Measurements from ENCODE around the gene FTH1.
"Not testable (repeated sequence)": the region's sequence is repeated elsewhere in the genome, so short reads cannot be mapped to it uniquely, and the experiment has no call there.

Gene FTH1

DNA sequence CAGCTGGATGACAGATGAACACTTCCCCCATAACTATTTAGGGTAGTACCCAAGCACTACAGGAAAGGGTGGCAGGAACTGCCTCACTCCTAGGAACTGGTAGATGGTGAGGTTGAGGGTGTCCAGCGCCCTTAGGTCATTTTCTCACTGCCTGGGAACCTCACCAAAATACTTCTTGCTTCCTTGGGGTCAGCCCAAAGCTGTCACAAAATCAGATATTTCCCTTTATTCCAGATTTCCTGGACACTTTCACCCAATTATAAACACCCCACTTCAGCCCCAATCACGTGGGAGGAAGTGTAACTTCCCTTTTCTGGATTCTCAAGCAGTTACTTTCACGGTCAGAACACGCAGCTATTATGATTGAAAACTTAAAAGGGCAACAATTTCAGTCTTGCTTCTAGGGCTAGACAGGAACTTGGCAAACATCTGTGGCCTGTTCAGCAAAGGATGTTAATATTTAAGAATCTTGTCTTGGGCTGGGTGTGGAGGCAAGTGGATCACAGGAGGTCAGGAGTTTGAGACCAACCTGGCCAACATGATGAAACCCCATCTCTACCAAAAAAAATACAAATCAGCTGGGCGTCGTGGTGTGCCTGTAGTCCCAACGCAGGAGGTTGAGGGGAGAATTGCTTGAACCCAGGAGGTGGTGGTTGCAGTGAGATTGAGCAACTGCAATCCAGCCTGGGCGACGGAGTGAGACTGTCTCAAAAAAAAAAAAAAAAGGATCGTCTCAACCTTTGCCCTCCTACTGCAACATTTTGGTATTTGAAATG lies 4.0 kb downstream of the FTH1 start:
- DNase-seq = peak; percentile 52 to 73

DNA sequence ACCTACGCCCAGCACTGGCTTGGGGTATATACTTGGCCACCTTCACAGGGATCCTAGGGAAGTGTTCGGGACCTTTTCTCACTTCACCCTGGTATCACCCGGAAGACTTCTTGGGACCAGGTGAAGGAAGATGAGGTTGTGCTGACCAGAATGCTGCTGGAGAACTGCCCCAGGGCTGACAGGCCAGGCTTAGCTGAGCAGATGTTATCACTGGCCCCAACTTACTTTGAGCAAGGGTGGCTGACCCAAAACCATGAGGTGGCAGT lies 4.5 kb downstream of the FTH1 start:
- DNase-seq = no peak

DNA sequence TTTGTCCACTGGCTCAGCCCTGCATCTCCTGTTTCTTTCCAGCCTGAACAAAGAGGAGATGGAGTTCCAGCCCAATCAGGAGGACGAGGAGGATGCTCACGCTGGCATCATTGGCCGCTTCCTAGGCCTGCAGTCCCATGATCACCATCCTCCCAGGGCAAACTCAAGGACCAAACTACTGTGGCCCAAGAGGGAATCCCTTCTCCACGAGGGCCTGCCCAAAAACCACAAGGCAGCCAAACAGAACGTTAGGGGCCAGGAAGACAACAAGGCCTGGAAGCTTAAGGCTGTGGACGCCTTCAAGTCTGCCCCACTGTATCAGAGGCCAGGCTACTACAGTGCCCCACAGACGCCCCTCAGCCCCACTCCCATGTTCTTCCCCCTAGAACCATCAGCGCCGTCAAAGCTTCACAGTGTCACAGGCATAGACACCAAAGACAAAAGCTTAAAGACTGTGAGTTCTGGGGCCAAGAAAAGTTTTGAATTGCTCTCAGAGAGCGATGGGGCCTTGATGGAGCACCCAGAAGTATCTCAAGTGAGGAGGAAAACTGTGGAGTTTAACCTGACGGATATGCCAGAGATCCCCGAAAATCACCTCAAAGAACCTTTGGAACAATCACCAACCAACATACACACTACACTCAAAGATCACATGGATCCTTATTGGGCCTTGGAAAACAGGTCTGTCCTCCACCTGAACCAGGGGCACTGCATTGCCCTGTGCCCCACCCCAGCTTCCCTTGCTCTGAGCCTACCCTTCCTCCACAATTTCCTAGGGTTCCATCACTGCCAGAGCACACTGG lies 5.0 kb downstream of the FTH1 start:
- peak; percentile 26 to 30 for DNase-seq

DNA sequence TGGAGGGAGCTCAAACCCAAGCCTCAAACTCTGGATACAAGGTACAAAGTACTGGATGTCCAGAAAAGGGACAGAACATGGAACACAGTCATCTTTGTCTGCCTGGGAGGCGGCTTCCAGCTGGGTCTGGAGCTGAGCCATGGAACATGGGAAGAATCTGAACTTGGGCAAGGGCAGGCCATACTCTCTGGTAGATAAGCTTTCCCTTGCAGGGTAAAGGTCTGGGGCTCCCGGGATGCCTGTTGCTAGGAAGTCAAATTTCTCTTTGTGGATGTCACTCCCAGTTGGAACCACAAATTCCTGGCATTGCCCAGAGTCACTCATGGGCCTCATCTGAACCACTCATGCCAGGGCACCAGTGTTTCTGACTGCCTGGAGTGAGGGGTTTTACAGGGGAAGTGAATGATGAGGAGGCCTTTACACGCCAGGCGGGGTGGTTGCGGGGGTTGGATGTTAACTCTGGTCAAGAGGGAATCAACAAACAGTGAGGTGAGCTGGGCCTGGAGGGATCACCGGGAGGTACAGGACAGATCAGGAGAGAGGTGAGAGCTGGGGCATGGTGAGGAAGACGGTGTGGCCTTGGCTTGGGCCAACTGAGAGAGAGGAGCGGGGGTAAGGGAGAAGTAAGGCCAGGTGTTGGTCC lies 5.7 kb downstream of the FTH1 start:
- DNase-seq = no peak

DNA sequence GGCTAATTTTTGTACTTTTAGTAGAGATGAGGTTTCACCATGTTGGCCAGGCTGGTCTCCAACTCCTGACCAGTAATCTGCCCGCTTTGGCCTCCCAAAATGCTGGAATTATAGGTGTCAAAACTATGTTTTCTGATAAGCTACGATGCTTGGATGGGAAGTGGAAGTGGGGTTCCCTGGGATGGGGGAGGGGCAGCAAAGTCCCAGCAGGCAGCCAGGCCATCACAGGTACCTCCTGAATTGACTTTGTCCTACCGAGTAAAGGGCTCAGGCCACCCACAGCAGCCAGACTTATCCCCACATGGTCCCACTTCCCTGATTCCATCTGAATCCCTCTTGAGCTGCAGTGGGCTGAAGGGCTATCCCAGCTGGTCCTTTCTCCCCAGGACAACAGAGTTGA lies 6.9 kb downstream of the FTH1 start:
- DNase-seq = no peak

DNA sequence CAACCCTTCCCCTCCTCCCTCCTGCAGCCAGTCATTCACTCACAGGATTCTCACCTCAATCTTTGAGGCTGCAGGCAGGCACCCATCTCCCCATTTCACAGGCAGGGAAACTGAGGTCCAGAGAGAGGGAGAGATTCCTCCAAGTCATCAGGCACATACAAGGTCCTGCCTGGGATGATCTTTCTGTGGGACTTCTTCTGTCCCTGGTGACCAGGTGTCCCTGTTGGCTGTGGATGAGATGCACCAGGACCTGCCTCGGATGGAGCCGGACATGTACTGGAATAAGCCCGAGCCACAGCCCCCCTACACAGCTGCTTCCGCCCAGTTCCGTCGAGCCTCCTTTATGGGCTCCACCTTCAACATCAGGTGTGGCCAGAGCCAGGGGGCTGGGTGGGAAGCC lies 7.8 kb downstream of the FTH1 start:
- no peak for DNase-seq

DNA sequence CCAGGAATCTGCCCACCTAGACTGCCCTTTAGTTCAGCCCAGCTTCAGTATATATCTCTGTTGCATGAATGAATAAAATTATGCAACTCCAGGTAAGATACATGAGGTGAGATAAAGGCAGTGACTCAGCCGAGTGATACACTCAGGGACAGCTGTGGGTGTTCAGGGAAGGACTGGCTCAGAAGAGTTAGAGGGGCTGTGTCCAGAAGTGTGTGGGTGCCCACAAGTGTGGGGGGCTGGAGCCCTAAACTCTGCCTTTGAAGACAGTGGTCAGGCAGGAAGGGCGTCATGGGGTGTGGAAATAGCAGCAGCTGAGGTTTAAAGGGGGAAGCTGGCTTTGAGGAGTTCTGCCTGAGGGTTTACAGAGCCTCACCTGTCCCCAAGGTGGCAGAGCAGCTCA lies 8.3 kb downstream of the FTH1 start:
- DNase-seq = no peak

DNA sequence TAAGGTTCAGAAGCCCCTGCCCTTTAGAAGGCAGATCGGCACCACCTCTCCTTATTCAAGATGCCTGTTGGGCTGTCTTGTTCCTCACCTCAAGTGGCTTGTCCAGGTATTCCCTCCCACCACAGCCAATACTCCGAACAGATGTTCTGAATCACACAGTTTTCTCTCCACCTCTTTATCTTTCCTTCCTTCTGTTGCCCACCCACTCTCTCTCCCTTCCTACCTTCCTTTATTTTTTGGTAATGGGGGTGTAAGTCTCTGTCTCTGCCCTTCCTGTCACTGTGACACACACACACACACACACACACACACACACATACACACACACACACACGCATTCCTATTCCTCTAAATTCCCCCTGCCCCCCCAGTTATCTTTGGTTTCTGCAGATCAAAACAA lies 8.8 kb downstream of the FTH1 start:
- DNase-seq = no peak

DNA sequence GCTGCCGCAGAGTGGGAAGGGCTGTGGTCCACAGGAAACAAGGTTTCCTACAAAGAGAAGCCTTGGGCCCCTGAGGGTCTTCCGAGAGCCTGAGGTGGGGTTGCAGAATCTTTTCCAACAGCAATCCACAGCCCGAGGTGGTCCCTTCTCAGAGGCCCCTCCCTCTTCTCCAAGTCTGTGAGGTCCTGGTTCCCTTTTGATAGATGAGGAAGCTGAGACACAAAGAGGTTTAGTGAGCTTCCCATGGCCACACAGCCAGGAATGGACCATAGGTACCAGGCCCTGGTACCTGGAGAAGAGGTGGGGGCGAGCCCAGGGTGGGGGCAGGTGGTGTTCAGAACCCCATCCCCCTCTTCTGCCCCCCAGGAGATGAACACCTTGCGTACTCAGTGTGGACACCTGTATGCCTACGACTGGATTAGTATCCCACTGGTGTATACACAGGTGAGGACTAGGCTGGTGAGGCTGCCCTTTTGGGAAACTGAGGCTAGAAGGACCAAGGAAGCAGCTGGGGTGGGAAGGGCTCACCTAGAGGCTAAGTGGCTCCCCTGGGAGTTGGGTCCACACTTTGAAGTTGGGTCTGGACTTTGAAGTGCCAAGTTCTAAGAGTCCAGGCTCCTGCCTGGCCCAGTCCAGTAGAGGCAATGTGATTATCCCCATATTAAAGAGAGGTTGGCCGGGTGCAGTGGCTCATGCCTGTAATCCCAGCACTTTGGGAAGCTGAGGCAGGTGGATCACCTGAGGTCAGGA lies 10.2 kb downstream of the FTH1 start:
- no peak for DNase-seq

DNA sequence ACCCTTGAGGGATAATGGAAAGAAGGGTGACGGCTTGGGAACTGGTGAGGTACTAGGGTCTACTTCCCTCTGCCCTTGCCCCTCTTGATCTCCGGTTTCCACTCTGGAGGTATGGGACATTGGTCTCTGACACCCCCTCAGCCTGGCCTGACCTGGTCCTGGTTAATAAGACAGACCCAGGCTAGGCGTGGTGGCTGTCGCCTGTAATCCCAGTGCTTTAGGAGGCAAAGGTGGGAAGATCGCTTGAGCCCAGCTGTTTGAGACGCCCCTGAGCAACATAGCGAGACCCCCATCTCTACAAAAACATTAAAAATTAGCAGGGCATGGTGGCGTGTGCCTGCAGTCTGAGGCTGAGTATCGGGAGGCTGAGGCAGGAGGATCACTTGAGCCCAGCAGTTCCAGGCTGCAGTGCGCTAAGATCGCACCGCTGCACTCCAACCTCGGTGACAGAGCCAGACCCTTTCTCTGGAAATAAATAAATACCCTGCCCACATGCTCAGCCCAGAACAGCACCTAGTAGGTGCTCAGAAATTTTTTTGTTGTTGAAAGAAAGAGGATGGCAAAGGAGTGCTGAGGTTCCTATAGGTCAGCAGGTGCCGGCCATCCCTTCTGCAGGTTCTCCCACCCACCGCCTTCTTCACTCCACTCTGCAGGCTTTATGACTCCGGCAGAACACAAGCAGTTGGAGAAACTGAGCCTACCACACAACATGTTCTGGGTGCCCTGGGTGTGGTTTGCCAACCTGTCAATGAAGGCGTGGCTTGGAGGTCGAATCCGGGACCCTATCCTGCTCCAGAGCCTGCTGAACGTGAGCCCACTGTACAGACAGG lies 11.0 kb downstream of the FTH1 start:
- no peak for DNase-seq

DNA sequence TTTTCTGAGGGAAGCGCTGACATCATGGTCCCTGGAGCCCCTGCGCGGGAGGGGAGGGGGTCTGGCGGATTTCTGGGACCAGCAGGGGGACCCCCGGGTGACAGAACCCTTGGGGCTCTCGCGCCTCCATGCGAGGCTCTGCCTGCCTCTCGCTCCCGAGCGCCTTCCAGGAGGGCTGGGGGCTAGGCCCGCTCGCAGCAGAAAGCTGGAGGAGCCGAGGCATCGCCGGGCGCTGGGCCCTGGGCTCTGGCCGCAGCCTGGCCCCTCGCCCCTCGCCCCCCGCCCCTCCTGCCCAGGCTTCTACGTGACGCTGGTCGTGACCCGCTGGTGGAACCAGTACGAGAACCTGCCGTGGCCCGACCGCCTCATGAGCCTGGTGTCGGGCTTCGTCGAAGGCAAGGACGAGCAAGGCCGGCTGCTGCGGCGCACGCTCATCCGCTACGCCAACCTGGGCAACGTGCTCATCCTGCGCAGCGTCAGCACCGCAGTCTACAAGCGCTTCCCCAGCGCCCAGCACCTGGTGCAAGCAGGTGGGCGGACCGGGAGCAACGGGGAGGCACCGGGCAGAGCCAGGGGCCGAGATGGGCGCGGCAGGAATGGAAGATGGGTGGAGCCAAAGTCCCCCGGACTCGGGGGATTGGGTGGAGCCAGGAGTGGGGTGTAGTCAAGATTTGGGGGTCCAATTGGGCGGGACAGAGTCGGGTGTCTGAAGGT lies 11.9 kb downstream of the FTH1 start:
- DNase-seq = peak; percentile 25 to 32

DNA sequence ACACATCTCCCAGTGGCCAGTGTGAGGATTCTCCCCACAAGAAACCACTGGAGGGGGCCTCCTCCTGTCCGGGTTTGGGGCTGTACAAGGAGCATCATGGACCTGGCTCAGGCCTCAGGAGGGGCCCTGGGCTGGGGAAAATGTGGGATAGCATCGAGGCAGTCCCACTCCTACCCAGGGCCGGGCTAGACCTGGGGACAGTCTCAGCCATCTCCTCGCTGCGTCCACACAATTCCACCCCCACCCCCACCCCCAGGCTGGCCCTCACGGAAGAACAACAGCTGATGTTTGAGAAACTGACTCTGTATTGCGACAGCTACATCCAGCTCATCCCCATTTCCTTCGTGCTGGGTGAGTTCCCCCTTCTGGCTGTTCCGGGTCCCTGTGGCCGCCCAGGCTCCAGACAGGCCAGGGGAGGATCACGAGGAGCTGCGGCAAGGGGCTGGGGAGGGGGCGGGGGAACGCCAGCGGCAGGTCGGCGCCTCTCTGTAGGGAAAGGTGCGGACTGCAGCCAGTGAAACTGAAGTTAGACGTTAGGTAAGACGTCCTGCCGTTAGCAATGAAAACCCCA lies 12.5 kb downstream of the FTH1 start:
- DNase-seq = peak in 1 of 2 donors; percentile 69

DNA sequence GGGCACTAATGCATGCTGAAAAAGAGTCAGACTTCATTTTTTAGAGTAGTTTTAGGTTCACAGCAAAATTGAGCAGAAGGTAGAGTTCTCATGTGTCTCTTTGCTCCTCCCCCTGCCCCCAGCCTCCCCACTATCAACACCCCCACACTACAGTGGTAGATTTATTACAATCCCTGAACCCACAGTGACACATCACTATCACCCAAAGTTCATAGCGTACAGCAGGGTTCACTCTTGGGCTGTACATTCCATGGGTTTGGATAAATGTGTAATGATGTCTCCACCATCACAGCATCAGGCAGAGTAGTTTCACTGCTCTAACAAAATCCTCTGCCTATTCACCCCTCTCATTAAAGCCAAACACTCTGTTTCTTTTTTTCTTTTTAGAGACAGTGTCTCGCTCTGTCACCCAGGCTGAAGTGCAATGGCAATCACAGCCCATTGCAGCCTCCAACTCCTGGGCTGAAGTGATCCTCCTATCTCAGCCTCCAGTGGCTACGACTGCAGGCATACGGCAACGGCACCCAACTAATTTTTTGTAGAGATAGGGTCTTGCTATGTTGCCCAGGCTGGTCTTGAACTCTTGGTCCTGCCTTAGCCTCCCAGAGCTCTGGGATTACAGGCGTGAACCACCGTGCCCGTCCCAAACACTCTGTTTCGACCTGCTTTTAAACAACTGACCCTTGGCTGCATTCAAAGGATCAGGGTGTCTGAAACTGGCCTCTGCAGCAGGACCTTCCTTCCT lies 13.2 kb downstream of the FTH1 start:
- no peak for DNase-seq

DNA sequence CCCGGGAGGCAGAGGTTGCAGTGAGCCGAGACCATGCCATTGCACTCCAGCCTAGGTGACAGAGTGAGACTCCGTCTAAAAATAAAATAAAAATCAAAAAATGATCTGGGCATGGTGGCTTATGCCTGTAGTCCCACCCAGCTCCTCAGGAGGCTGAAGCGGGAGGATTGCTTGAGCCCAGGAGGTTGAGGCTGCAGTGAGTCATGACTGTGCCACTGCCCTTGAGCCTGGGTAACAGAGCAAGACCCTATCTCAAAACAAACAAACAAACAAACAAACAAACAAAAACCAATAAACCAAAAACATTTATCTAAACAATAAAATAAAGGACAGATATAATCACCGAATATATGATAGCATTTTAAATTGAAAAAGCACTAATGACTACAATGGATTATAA lies 13.8 kb downstream of the FTH1 start:
- DNase-seq = not testable (repeated sequence)

DNA sequence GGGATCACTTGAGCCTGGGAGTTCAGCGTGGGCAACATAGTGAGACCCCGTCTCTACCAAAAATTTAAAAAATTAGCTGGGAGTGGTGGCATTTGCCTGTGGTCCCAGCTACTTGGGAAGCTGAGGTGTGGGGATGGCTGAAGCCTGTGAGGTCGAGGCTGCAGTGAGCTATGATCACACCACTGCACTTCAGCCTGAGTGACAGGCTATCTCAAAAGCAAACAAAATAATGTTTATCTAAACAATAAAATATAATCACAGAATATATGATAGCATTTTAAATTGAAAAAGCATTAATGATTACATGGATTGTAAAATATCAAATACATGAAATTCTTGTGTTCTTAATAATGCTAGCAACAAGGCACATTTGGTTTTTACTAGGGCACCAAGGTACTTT lies 14.6 kb downstream of the FTH1 start:
- no peak for DNase-seq

DNA sequence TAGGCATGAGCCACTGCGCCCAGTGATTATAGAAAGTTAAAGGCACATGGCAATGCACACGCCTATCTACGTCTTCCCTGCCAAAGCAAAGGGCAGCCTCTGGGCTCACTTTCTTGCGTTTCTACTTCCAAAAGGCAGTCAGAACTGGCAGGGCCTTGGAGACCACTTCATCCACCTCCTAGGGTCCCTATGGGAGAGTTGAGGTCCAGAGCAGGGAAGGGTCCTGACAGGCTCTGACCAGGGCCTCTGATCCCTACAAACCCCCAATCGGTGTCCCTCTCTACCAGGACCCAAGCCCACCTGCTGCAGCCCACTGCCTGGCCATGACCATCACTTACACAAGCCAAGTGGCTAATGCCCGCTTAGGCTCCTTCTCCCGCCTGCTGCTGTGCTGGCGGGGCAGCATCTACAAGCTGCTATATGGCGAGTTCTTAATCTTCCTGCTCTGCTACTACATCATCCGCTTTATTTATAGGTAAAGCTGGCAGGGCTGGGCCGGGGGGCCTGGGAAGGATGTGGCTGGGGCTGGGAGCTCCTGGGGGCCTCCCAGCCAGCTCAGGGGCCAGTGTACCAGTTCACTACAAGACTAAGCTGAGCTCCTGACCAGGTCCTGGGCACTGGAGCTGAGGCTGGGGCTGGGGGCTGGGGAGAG lies 15.8 kb downstream of the FTH1 start:
- no peak for DNase-seq

DNA sequence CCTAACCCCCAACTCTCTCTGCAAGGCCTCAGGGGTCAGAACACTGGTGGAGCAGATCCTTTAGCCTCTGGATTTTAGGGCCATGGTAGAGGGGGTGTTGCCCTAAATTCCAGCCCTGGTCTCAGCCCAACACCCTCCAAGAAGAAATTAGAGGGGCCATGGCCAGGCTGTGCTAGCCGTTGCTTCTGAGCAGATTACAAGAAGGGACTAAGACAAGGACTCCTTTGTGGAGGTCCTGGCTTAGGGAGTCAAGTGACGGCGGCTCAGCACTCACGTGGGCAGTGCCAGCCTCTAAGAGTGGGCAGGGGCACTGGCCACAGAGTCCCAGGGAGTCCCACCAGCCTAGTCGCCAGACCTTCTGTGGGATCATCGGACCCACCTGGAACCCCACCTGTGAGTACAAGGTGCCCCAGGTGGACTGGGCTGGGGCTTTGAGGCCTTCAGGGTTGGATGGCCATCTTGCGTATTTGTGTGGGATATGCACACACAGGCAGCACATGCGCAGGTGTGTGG lies 17.3 kb downstream of the FTH1 start, which contains the start of gene BEST1:
Gene BEST1, plus strand, starts transcription at position 317 of the 513 bp plus-strand sequence. CDS start 1,456 bp downstream, outside the sequence.
- no peak for DNase-seq

DNA sequence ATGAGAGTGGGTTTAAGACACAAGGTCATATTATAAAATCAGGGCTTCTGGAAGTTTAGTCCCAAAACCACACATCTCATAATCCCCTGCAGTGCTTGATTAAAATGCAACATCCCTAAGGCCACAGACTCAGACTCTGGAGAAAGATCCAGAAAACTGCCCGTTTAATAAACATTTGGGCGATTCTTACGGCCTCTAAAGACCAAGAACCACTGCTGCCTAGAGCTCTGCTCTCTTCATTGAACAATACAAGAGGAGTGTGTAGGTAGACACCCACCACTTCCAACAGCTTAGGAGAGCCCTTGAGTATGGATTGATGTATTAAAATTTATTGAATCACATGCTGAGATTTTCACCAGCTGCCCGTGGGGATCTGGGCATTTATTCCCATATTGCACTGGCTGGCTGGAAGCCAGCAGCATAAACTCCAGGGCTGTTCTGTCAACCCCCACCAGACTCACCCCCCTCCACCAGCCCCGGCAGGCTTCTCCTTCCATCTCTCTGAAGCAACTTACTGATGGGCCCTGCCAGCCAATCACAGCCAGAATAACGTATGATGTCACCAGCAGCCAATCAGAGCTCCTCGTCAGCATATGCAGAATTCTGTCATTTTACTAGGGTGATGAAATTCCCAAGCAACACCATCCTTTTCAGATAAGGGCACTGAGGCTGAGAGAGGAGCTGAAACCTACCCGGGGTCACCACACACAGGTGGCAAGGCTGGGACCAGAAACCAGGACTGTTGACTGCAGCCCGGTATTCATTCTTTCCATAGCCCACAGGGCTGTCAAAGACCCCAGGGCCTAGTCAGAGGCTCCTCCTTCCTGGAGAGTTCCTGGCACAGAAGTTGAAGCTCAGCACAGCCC lies 18.0 kb downstream of the FTH1 start:
- DNase-seq = peak; percentile 30 to 61

DNA sequence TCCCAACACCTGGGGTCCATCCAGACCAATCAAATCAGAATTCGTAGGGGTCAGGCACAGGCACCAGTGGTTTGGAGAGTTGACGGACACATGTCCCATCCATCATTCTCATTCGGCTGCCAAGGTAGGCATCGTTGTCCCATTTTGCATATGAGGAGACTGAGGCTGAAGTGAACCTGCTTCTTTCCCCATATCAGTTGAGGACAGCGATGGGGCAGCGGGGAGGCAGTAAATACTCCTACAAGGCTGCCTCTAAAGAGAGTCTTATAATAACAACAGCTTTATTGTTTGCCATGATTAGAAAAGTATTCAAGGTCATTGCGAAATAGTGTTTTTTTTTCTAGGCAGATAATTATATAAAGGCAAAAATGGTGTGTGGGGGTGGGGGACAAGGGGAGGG lies 18.9 kb downstream of the FTH1 start:
- DNase-seq = no peak

Measured in CD4-positive, alpha-beta T cell treated with Interferon alpha-2 for 1 hour (primary cell).